ENCODE data around the gene TMEM14B.

DNA sequence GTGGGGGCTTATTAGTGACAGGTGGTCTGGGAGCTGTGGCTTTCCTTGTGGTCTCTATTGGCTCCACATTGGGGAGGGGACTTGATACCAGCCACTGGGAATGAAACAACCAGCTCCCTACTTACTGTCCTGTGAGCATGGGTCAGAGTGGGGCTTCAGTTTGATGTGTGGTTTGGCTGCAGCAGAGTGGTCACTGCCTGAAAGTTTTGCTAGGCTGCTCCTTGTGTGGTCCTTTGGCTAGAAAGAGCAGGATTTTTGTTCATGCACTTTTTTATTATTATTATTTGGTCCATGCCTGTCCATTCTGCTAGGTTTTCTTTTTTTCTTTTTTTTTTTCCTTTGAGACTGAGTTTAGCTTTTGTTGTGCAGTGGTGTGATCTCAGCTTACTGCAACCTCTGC, 7.5 kb upstream of the TMEM14B start:
- TF ChIP-seq, protein P1, sequence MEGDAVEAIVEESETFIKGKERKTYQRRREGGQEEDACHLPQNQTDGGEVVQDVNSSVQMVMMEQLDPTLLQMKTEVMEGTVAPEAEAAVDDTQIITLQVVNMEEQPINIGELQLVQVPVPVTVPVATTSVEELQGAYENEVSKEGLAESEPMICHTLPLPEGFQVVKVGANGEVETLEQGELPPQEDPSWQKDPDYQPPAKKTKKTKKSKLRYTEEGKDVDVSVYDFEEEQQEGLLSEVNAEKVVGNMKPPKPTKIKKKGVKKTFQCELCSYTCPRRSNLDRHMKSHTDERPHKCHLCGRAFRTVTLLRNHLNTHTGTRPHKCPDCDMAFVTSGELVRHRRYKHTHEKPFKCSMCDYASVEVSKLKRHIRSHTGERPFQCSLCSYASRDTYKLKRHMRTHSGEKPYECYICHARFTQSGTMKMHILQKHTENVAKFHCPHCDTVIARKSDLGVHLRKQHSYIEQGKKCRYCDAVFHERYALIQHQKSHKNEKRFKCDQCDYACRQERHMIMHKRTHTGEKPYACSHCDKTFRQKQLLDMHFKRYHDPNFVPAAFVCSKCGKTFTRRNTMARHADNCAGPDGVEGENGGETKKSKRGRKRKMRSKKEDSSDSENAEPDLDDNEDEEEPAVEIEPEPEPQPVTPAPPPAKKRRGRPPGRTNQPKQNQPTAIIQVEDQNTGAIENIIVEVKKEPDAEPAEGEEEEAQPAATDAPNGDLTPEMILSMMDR (conservative IDR thresholded peaks at IDR 0.05; ENCODE audit: low read depth, low read length) = no peak
- TF ChIP-seq EZH2 (IDR thresholded peaks at IDR 0.05; ENCODE audit: borderline replicate concordance, low read depth, low read length, poor library complexity, severe bottlenecking) = no peak
